ENCODE data around the gene IGFL3. TPM values are rescaled to one million over a fixed set of nuclear protein-coding genes. Genes with fewer than 3 reads are reported as not detected.

IGFL3 gene
- total and polyA plus RNA-seq, 2 of the 13 experiments (the other 11 are each of a cell fraction or from before 2014, with no cell fraction given): not detected

GRCh38 chr19:46159418-46160232, 35.1 kb upstream of the IGFL3 start:
- BruUV-seq (replicated peaks): no TSS peak
- POLR2A ChIA-PET: no interaction called here
- H3K9ac ChIP-seq (ENCODE audit: insufficient read depth, low read depth, low read length): no peak overlapping the region
- H2AFZ ChIP-seq (ENCODE audit: low read length): no peak overlapping the region
- in situ Hi-C loops (cut with HindIII; ENCODE audit: extremely low pct_ligation_motif_present, low pct_unique_long_range_greater_than_20kb): no loop called here
- no peaks in the 10 kb centered on the region for H3K79me2 ChIP-seq (ENCODE audit: insufficient read depth, low read length)
- 5% methylated on average over 4 of the region's 4 CpGs for WGBS (ENCODE audit: low lambda C conversion rate)
- no peak overlapping the region for H3K4me3 ChIP-seq (replicated peaks in 1 of 3; ENCODE audit: insufficient read depth in 1 of 3, low read depth in 2 of 3, low read length in 3 of 3)
- CTCF ChIA-PET (ENCODE audit: low intra/inter-chr PET ratio, low total read pairs): no interaction called here
- no peaks in the 10 kb centered on the region for H3K9me3 ChIP-seq (ENCODE audit: low read length)
- ATAC-seq (no peak), DNase-seq (ENCODE audit: low spot score) (no peak), FAIRE-seq (no peak)
- TF ChIP-seq MED13 (CRISPR knock-in tag; IDR thresholded peaks at IDR 0.05) (no peak), PRMT3 (CRISPR knock-in tag; IDR thresholded peaks at IDR 0.05; ENCODE audit: borderline replicate concordance, low read depth) (no peak), MTA3 (CRISPR knock-in tag; IDR thresholded peaks at IDR 0.05) (no peak), ZNF24 (IDR thresholded peaks at IDR 0.05) (no peak), PLSCR1 (CRISPR knock-in tag; IDR thresholded peaks at IDR 0.05; ENCODE audit: borderline replicate concordance) (no peak), ZNF503 (CRISPR knock-in tag; IDR thresholded peaks at IDR 0.05) (no peak), ZIK1 (CRISPR knock-in tag; IDR thresholded peaks at IDR 0.05; ENCODE audit: borderline replicate concordance, low read depth) (no peak), ZNF713 (CRISPR knock-in tag; IDR thresholded peaks at IDR 0.05) (no peak), JDP2 (CRISPR knock-in tag; IDR thresholded peaks at IDR 0.05; ENCODE audit: borderline replicate concordance) (no peak), ATAD3A (CRISPR knock-in tag; IDR thresholded peaks at IDR 0.05) (no peak), MEF2D (CRISPR knock-in tag; IDR thresholded peaks at IDR 0.05) (no peak), ZNF44 (CRISPR knock-in tag; IDR thresholded peaks at IDR 0.05) (no peak), ZSCAN31 (CRISPR knock-in tag; IDR thresholded peaks at IDR 0.05; ENCODE audit: low read depth) (no peak), XBP1 (CRISPR knock-in tag; IDR thresholded peaks at IDR 0.05) (no peak), MAFK (conservative IDR thresholded peaks at IDR 0.05 in 1 of 2, IDR thresholded peaks at IDR 0.05 in 1 of 2; ENCODE audit: low read length in 2 of 2) (no peak)
- TF ChIP-seq, protein P1, sequence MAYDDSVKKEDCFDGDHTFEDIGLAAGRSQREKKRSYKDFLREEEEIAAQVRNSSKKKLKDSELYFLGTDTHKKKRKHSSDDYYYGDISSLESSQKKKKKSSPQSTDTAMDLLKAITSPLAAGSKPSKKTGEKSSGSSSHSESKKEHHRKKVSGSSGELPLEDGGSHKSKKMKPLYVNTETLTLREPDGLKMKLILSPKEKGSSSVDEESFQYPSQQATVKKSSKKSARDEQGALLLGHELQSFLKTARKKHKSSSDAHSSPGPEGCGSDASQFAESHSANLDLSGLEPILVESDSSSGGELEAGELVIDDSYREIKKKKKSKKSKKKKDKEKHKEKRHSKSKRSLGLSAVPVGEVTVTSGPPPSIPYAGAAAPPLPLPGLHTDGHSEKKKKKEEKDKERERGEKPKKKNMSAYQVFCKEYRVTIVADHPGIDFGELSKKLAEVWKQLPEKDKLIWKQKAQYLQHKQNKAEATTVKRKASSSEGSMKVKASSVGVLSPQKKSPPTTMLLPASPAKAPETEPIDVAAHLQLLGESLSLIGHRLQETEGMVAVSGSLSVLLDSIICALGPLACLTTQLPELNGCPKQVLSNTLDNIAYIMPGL (CRISPR knock-in tag; IDR thresholded peaks at IDR 0.05; ENCODE audit: borderline replicate concordance in 1 of 2, low read depth in 1 of 2): no peak
- TF ChIP-seq, protein P2, sequence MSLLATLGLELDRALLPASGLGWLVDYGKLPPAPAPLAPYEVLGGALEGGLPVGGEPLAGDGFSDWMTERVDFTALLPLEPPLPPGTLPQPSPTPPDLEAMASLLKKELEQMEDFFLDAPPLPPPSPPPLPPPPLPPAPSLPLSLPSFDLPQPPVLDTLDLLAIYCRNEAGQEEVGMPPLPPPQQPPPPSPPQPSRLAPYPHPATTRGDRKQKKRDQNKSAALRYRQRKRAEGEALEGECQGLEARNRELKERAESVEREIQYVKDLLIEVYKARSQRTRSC (CRISPR knock-in tag; IDR thresholded peaks at IDR 0.05; ENCODE audit: low read depth): no peak
- no peaks in the 10 kb centered on the region for H3K27me3 ChIP-seq (ENCODE audit: control insufficient read depth in 1 of 2, insufficient read depth in 2 of 2, low read length in 2 of 2)
- H4K20me1 ChIP-seq (ENCODE audit: insufficient read depth, low read length): no peaks in the 10 kb centered on the region
- H3K4me2 ChIP-seq (ENCODE audit: low read depth, low read length): no peak overlapping the region
- H3K27ac ChIP-seq (ENCODE audit: extremely low read length, insufficient read depth, low read length): no peak overlapping the region
- intact Hi-C loops (cut with micrococcal nuclease; ENCODE audit: unreplicated experiment): no loop called here
- H3K36me3 ChIP-seq (replicated peaks in 1 of 2; ENCODE audit: control insufficient read depth in 1 of 2, insufficient read depth in 2 of 2, low read length in 2 of 2): no peaks in the 10 kb centered on the region
- H3K4me1 ChIP-seq (ENCODE audit: insufficient read depth, low read length): no peaks in the 10 kb centered on the region

Measured in HepG2 (cell line).